Sigmoid colon (tissue), 7 donors: ENCODE measurements around the gene PDE3B. TPM values are rescaled to one million over a fixed set of nuclear protein-coding genes. Genes with fewer than 3 reads are reported as not detected.

ENCODE experiments used
- DNase-seq: peaks from one replicate; pipeline ENCODE4 v3.0.0-alpha.2; 2019
- H3K27ac ChIP-seq, 4 donors: fragments of 200-600 bp; sonication (generic); one replicate each; pipeline ENCODE4 v1.5.1; 2016 to 2019; ENCODE audit warnings: mild to moderate bottlenecking in 1 of 4
- H3K27me3 ChIP-seq, 3 donors: fragments of 200-600 bp; sonication (generic); one replicate each; pipeline ENCODE4 v1.5.1; 2019; ENCODE audit warnings: mild to moderate bottlenecking in 1 of 3
- H3K36me3 ChIP-seq, 4 donors: fragments of 200-600 bp; sonication (generic); one replicate each; pipeline ENCODE4 v1.5.1; 2016 to 2019
- H3K4me1 ChIP-seq, 4 donors: fragments of 200-600 bp; sonication (generic); one replicate each; pipeline ENCODE4 v1.5.1; 2017 to 2019
- H3K4me3 ChIP-seq, 4 donors: fragments of 200-600 bp; sonication (generic); one replicate each; pipeline ENCODE4 v1.5.1; 2017 to 2019; ENCODE audit warnings: mild to moderate bottlenecking in 2 of 4, moderate library complexity in 1 of 4
- H3K9me3 ChIP-seq, 4 donors: fragments of 200-600 bp in 3 of 4; sonication (generic) in 3 of 4; one replicate each; pipeline versions ENCODE4 v1.5.1 to v1.6.1; 2013 to 2019
- CTCF ChIP-seq, 4 experiments: fragments of 450-650 bp in 3 of 4; fragments of 200-600 bp in 1 of 4; IDR thresholded peaks; one replicate each; pipeline ENCODE4 v1.5.1; 2016 to 2019; ENCODE audit warnings: antibody characterized with exemption in 4 of 4, mild to moderate bottlenecking in 3 of 4, moderate library complexity in 2 of 4
- EP300 ChIP-seq, 4 donors: sonication (generic); formaldehyde crosslinking; IDR thresholded peaks; one replicate each; pipeline ENCODE4 v1.6.1; 2017; ENCODE audit warnings: antibody characterized with exemption in 4 of 4
- POLR2A ChIP-seq, 2 donors: fragments of 450-650 bp; IDR thresholded peaks; one replicate each; pipeline ENCODE4 v1.6.1; 2016; ENCODE audit warnings: antibody characterized with exemption in 2 of 2, mild to moderate bottlenecking in 2 of 2, moderate library complexity in 2 of 2
- POLR2AphosphoS5 ChIP-seq, 4 donors: sonication (generic); formaldehyde crosslinking; IDR thresholded peaks; one replicate each; pipeline ENCODE4 v1.6.1; 2017; ENCODE audit warnings: antibody characterized with exemption in 4 of 4
- WGBS, 2 donors: extraction: QIAGEN DNeasy Blood & Tissue Kit; methylation state at CpG; one replicate each; pipeline ENCODE4 v1.1.7; 2013; 5-methylcytosine and 5-hydroxymethylcytosine counted together
- intact Hi-C: fragments of 100-400 bp; cut with DNase I; formaldehyde crosslinking; loops from one replicate; pipeline ENCODE4 v1.15.1; 2023
- polyA plus RNA-seq, 3 donors: library from polyadenylated mRNA; stranded (reverse); fragments of 200-250 nt; gene quantifications; one replicate each; pipeline ENCODE4 v1.2.3, GENCODE V29; 2013
- total RNA-seq, 4 donors: library from RNA; depleted of rRNA; stranded (reverse); fragments of >200 nt; gene quantifications; one replicate each; pipeline ENCODE4 v1.1.0, GENCODE V29; 2016
- donor health status: healthy with polysubstance abuse.
- donor health status: Bipolar disorder and iron deficiency.
- donor health status: healthy.

PDE3B gene
- total and polyA plus RNA-seq, 7 donors = 1.2 to 132 (median 78.3) TPM

GRCh38 chr11:14612694-14613093, 30.9 kb upstream of the PDE3B start:
- Histone ChIP-seq H3K9me3 (no peaks in the 10 kb centered on the region), H3K4me3 (no peak overlapping the region), H3K36me3 (peaks cover 0 to 31% (median 8%) of the 10 kb centered on the region in 4 donors), H3K27ac (no peak overlapping the region), H3K27me3 (no peaks in the 10 kb centered on the region), H3K4me1 (peaks cover 0 to 4% (median under 1%) of the 10 kb centered on the region in 4 donors)
- 86 to 92% methylated on average over 2 of the region's 2 CpGs for WGBS, 2 donors
- no peak for TF ChIP-seq POLR2AphosphoS5 (IDR thresholded peaks at IDR 0.05)
- no peak for TF ChIP-seq EP300 (IDR thresholded peaks at IDR 0.05)
- TF ChIP-seq POLR2A (IDR thresholded peaks at IDR 0.05) = no peak
- TF ChIP-seq CTCF (IDR thresholded peaks at IDR 0.05) = no peak
- intact Hi-C loops = no loop called here
- no peak for DNase-seq

DNA sequence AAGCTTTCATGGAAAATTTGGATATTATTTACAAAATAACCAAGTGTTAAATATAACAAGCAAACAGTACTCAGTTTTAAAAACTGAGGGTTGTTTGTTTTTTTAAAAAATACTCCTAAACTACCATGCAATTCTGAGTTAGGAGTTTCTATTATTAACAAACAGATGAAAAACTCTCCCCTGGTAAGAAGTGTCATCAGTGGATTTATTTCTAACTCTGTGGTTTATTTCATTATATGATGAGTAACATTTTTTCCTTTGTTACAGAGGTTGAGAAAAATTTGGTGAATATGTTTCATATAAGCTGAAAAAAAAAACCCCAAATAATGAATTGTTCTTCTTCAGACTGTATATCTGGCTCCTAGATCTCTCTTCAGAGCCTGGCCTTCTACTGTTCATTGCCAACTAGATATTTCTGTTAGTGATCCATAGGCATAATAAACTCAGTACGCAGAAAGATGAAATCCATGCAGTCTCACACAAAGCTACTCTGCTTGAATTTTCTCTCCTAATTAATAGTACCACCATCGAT, 29.4 kb upstream of the PDE3B start:
- no peak for TF ChIP-seq CTCF (IDR thresholded peaks at IDR 0.05)
- no peak for TF ChIP-seq POLR2A (IDR thresholded peaks at IDR 0.05)
- no peak for TF ChIP-seq POLR2AphosphoS5 (IDR thresholded peaks at IDR 0.05)
- TF ChIP-seq EP300 (IDR thresholded peaks at IDR 0.05) = no peak
- 94 to 97% methylated on average over 2 of the region's 2 CpGs for WGBS, 2 donors
- H3K4me1 ChIP-seq = peaks cover 0 to 10% (median 6%) of the 10 kb centered on the region in 4 donors
- H3K27ac ChIP-seq = peak overlapping the region in 1 of 4 donors; percentile 14
- H3K27me3 ChIP-seq = no peaks in the 10 kb centered on the region
- peaks cover 0 to 19% (median 8%) of the 10 kb centered on the region in 4 donors for H3K36me3 ChIP-seq
- no peak overlapping the region for H3K4me3 ChIP-seq
- no peaks in the 10 kb centered on the region for H3K9me3 ChIP-seq
- DNase-seq = no peak
- intact Hi-C loops = no loop called here

- Histone ChIP-seq H3K36me3 (no peaks in the 10 kb centered on the region), H3K9me3 (no peaks in the 10 kb centered on the region), H3K4me3 (no peak overlapping the region), H3K4me1 (peaks cover 0 to 41% (median 34%) of the 10 kb centered on the region in 4 donors), H3K27ac (peak overlapping the region in 2 of 4 donors; percentile 32 to 72), H3K27me3 (no peaks in the 10 kb centered on the region)
- DNase-seq = no peak
- WGBS, 2 donors = 65 to 75% methylated on average over 2 of the region's 2 CpGs
- intact Hi-C loops = no loop called here
- TF ChIP-seq POLR2AphosphoS5 (IDR thresholded peaks at IDR 0.05) = peak in 1 of 4 donors; percentile 7
- no peak for TF ChIP-seq CTCF (IDR thresholded peaks at IDR 0.05)
Observed at GRCh38 chr11:14617241-14618027, 26.2 kb upstream of the PDE3B start.

- no peak overlapping the region for H3K4me3 ChIP-seq
- H3K9me3 ChIP-seq = no peaks in the 10 kb centered on the region
- whole genome bisulfite sequencing, 2 donors = 71 to 88% methylated on average over 2 of the region's 2 CpGs
- TF ChIP-seq POLR2AphosphoS5 (IDR thresholded peaks at IDR 0.05) = no peak
- no peak for TF ChIP-seq POLR2A (IDR thresholded peaks at IDR 0.05)
- no peak for TF ChIP-seq CTCF (IDR thresholded peaks at IDR 0.05)
- no peak for TF ChIP-seq EP300 (IDR thresholded peaks at IDR 0.05)
- DNase-seq = no peak
- H3K4me1 ChIP-seq = peaks cover 0 to 47% (median 41%) of the 10 kb centered on the region in 4 donors
- no peaks in the 10 kb centered on the region for H3K36me3 ChIP-seq
- H3K27ac ChIP-seq = peak overlapping the region in 2 of 4 donors; percentile 32 to 72
- no peaks in the 10 kb centered on the region for H3K27me3 ChIP-seq
- intact Hi-C loops = no loop called here
Observed at GRCh38 chr11:14618060-14618459, 25.5 kb upstream of the PDE3B start.
